ENCODE measurements around the gene MYO15B.
A peak's percentile ranks its signal among the peaks of the same experiment; 100 is the strongest.

The MYO15B gene

GRCh38 chr17:75558666-75559530 is 28.7 kb upstream of the MYO15B start:
- no peak for DNase-seq

GRCh38 chr17:75559958-75560533 is 27.6 kb upstream of the MYO15B start:
- DNase-seq, result no peak

- DNase-seq, result peak; percentile 25
These were observed 25.5 kb upstream of the MYO15B start for GRCh38 chr17:75561927-75562603.

GRCh38 chr17:75563063-75563758 is 24.4 kb upstream of the MYO15B start:
- DNase-seq, result no peak

GRCh38 chr17:75564195-75564594 is 23.4 kb upstream of the MYO15B start:
- DNase-seq, result no peak

- no peak for DNase-seq
These were observed 22.5 kb upstream of the MYO15B start for GRCh38 chr17:75565066-75565465.

GRCh38 chr17:75565618-75566017 is 22.0 kb upstream of the MYO15B start:
- DNase-seq, result no peak

GRCh38 chr17:75566416-75566815 is 21.2 kb upstream of the MYO15B start:
- DNase-seq, result no peak

- no peak for DNase-seq
These were observed 20.8 kb upstream of the MYO15B start for GRCh38 chr17:75566834-75567233.

- DNase-seq, result no peak
These were observed 19.0 kb upstream of the MYO15B start for GRCh38 chr17:75568412-75569255.

- no peak for DNase-seq
These were observed 17.4 kb upstream of the MYO15B start for GRCh38 chr17:75570034-75570676.

- DNase-seq, result no peak
These were observed 16.8 kb upstream of the MYO15B start for GRCh38 chr17:75570772-75571171.

- DNase-seq, result peak; percentile 6
These were observed 16.3 kb upstream of the MYO15B start for GRCh38 chr17:75571197-75571884.

- DNase-seq, result no peak
These were observed 15.8 kb upstream of the MYO15B start for GRCh38 chr17:75571885-75572215.

GRCh38 chr17:75572713-75573539 is 14.7 kb upstream of the MYO15B start:
- no peak for DNase-seq

GRCh38 chr17:75573540-75573957 is 14.1 kb upstream of the MYO15B start:
- no peak for DNase-seq

GRCh38 chr17:75573994-75574393 is 13.6 kb upstream of the MYO15B start:
- no peak for DNase-seq

GRCh38 chr17:75574404-75575036 is 13.1 kb upstream of the MYO15B start:
- DNase-seq, result no peak

GRCh38 chr17:75575197-75575596 is 12.4 kb upstream of the MYO15B start:
- no peak for DNase-seq

- no peak for DNase-seq
These were observed 11.9 kb upstream of the MYO15B start for GRCh38 chr17:75575728-75576127.
